Activated CD8-positive, alpha-beta memory T cell treated with anti-CD3 and anti-CD28 coated beads, Interleukin-2, amount 50 U/mL, for 1 hour (primary cell): ENCODE results near the gene CD164L2.
"Not testable (repeated sequence)": the region's sequence is repeated elsewhere in the genome, so short reads cannot be mapped to it uniquely, and the experiment has no call there.

Experiments used
- DNase-seq: peaks from one replicate; pipeline ENCODE4 v3.0.0-alpha.2; 2020; ENCODE audit errors: extremely low read depth

The CD164L2 gene

DNA sequence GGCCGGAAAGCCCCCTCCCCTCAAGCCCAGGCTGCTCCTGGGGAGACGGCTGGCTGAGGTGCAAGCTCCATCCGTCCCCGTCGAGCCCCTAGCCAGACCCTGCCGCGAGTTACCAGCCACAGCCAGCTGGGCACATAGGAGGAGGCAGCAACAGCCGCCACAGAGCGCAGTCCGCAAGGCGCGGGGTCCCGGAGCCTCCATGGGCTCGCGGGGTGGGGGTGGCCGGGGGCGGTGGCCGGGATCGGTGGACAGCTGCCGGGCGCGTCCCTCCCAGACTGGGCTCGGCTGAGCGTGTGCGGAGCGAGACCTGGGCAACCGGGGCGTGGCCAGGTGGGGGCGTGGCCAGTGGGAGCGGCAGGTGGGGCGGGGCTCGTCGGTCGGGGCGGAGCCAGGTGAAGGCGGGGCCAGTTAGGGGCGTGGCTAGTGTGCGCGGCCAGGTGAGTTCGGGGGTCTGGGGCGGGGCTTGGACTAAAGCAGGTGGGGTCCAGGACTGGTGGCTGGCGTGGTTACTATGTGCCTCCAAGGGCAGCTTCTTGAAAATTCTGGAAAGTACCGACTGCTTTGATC lies at the start of gene CD164L2:
Gene CD164L2 (minus strand): TSS at position 295 of the 567 bp plus-strand sequence. CDS start 94 bp downstream, at position 201.
- no peak for DNase-seq

DNA sequence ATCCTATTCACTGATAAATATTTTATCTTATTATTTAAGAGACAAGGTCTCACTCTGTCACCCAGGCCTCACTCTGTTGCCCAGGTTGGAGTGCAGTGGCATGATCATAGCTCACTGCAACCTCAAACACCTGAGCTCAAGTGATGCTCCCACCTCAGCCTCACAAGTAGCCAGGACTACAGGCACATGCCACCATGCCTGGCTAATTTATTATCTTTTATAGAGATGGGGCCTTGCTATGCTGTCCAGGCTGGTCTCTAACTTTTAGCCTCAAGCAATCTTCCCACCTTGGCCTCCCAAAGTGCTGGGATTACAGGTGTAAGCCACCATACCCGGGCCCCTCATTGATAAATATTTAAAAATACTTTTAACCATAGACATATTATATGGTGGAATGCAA lies 49.6 kb upstream of the CD164L2 start:
- not testable (repeated sequence) for DNase-seq

DNA sequence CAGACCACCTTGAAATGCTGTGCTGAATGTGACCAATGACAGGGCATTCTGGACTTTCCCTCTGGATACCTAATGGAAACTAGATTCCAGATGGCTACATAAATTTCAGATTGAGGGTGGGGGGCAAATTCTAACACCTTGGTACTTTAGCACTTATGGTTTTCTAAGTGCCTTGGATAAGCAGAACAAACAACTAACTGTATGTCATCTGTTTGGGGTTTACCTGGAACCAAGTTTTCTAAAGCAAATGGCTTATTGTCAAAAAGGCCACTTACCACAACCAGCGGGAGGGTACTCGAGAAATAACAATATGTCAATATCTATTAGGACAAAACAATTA lies 48.4 kb upstream of the CD164L2 start:
- no peak for DNase-seq

DNA sequence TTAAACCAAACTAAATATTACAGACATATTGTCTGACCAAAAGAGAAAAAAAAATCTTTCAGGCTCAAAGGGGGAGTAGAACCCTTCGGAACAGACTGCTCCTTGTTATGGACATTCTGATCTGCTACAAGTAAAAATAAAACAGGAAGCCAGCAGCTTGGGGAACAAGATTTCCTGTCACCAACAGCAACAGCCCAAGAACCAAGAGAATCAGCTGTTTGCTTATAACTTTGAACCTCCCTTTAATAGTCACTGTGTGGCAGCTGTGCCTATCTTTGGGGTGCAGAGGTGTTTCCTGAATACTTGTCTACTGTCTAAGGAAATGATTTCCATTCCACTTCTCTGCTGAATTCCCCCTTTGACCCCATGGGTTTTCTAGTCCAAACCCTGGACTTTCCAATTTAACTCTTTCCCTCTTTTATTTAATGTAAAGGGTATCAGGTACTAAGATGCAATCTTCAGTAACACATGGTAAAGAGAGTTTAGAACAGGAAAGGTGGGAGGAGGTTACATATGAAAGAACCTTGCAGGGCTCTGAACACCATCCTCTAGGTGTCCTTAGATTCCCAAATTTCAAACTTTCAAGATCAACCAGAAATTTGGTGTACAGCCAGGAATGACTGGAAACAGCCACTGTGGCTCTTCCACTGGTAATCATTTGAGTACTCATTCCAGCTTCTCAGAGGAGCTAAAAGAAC lies 47.9 kb upstream of the CD164L2 start:
- DNase-seq = no peak

DNA sequence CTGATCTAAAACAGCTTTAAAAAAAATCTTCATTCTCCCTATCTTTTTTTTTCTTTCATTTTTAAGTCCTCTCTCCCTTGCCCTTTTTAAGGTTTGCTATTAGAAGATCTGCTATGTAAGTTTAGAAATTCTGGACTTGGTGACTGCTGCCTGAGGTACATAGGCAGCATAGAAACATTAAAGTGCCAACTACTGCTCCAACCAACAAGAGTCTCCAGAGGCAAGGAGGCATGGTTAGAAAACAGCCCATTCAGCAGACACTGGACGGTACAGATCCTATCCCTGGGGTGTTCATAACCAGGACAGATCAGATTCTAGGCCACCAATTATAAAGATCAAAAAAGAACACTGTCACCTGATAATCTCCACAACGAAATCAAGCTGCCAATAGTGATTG lies 45.9 kb upstream of the CD164L2 start:
- DNase-seq = no peak

DNA sequence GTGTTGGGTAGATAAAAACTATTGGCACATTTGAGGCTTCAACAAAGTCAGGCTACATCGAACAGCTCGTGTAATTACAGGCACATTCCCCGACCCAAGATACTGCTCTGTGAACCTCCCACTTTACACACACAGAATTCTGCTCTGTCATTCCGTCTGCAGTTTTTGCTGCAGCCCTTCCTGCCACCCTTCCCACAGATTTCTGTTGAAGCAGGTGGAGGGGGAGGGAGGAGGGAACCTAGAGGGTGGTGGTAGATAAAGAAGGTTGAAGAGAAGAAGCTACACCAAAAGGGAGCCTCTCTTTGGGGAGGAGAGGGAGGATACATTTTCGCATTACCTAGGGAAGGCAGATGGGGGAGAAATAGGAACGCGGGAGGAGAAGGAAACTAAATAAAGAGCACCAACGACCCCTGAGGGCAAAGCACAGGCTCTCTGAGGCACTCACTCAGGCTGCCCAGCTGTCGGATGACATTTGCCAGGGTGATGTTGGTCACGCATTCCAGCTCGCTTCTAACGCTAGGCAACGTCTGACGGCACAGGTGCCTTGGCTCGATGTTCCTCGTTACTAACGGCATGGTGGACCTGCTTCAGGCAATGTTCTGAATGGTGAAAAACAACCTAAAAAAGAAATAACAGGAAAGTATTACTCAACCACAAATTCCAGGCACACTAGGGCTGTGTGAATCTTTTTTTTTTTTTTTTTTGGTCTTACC lies 45.3 kb upstream of the CD164L2 start:
- no peak for DNase-seq

DNA sequence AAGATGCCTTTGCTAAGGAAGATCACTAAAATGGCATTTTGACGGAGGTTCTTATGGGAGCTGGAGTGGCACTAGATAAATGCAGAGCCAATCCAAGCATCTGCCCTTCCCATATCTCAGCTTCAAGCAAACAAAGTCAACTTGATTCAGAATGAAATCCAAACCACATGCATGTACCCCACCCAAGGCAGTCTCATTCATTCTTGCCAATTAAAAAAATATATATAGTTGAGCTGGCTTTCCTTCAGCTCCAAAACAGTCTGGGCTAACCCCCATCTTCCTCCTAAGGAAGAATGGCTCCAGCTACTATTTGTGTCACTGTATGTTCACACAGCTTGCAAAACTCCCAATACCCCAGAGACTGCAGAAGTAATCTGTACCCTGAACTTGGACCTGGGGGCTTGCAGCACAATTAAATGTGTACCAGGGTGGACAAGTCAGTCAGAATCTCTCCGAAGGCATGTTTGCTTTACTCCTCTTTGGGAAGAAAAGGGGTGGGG lies 44.7 kb upstream of the CD164L2 start:
- no peak for DNase-seq

DNA sequence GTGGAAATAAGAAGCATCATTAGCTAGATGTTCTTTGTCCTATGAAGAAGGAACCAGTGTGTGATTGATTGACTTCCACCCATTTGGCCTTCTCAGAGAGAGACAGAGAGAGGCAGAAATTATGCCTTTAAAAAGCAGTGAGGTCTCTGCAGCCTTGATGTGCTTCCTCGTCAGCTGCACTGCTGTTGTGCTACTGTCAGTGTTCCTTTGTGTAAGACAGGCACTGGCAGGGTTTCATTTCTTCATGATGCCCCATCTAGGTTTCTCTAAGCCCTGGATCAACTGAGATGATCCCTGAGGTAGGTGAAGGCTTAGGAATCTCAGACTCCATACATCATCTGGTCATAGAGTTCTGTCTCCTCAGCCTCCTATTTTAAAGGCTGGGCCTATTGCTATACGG lies 44.2 kb upstream of the CD164L2 start:
- no peak for DNase-seq

DNA sequence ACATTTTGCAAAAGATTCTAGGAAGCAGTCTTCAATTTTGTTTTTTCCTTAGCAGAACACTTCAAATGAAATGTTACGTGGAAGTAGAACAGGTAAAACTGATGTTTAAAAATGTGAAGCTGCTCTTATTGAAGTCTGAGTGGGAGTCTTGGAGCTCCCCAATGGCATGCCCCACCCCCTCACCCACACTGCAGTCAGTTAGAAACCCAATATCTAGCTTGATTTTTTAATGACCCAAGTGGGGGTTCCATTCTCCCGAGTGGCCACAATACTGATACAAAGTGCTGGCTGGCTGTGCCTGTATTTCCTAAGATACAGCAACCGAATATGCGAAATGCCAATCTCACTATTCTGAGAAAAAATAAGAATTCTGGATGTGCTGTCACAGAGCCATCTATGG lies 40.6 kb upstream of the CD164L2 start:
- no peak for DNase-seq

DNA sequence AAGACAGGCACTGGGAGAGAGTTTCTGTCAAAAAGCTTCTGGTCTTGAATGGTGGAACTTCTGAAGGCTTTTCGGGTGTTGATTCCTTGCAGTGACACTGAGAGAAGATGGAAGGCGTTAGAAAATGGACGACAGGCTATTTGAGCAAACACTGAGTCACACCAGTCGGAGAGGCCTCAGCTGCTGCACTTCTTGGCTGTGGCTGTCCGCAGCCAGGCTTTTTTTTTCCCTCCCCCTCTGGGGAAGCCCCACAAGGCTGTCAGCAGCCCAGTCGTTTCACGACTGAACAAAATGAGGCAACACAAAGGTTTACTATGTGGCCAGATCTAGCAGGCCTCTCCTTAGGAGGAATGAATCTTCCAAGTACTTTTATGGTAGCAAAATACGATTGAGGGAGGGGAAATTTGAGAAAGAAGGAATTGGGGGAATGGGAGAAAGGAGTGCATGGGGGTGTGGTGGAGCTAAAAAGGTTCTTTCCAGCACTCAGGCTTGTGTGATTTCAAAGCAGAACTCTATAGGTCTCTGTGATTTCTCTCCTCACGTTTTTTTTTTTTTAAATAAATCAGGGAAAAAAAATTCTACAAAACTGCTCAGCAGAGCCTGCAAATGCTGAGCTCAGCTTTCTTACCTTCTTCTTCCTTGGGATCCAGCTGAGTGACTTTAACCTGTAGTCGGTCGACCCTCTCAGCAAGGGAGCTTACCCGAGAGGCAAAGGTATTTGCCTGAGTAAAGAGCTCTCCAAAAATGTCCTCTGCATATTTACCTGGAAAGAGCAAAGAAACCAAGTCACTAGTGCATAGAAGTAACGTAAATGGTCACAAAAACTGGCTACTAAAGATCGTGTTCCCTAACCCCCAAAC lies 35.4 kb upstream of the CD164L2 start:
- no peak for DNase-seq

DNA sequence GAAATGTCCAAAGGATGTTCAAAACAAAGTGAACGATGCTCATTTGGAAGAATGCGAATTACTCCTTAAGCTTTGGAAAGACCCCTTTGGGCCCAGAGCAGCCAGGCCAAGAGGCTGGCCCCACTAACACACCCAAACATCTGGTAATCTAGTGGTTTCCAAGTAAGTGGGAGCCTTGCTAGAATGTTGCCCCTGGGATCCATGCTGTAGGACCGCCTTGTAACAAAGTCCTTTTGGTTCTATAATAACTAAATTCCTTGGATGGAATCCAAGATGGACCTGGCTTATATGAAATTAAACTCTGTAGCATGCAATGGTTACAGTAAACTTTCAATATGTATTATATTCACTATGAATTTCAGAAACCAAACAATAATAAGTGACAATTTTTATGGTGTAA lies 34.6 kb upstream of the CD164L2 start:
- DNase-seq = no peak

DNA sequence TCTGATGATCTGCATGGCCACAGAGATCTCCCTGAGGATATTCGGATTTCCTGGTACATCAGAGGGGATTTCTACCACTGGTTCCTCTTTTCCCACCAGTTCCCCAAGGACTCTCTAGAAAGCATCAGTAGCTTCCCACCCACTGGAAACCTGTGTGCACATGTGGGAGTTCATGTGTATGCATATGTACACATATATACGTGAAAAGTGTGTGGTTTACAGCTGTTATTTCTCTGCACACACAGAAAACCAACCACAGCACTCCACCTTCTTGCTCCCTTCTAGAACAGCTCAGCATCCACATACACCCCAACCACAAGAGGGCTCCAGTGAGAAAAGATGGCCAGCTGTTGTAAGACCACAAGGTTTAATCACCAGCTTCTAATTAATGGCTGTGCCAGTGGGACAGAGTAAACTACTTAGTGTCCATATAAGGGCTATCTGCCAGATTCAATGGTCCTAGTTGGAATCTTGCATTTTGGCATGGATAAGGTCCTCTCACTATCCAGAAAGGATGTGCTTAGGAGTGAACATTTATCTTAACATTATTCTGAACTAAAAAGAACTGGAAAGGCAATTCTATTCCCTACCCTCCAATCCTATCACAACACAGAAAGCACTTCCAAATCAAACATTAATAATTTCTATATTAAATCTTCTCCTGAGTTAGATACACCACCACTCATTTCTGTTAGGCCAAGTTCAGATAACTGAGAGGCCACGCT lies 33.4 kb upstream of the CD164L2 start:
- DNase-seq = no peak

DNA sequence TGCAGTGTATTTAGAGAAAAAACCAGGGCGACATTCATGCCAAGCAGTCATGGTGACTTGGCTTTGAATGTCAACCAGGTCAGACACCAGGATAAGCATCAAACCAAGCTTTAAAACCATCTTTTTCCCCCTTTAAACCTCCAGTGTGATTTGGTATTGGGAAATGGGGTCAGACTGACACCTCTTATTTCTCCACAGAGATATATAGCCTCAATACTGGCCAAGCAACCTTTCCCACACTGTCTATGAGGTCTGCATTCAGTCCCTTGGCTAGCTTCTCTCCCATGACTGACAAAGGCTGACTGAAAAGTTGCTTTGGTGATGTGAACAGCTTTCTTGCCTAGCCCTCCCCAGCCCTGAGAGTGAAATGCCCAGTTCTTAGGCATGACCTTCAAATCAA lies 31.0 kb upstream of the CD164L2 start:
- no peak for DNase-seq

DNA sequence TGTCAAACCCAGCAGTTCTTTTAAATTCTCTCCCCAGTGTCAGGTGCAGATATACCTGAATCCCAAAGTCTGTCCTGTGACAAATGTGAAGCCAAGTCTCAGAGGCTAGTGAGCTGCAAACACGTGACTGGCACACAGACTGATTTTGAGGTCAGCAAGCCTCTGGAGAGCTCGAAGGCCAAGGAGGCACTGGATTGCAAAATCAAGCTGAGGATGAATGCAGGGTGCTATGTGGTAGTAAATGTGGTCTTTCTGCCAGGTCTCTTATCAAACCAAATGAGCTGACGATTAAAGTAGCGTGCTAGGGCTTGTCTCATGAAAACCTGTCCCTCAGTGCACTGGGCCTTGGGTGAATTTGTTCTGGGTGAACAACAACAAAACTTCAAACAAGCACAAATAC lies 29.9 kb upstream of the CD164L2 start:
- no peak for DNase-seq

DNA sequence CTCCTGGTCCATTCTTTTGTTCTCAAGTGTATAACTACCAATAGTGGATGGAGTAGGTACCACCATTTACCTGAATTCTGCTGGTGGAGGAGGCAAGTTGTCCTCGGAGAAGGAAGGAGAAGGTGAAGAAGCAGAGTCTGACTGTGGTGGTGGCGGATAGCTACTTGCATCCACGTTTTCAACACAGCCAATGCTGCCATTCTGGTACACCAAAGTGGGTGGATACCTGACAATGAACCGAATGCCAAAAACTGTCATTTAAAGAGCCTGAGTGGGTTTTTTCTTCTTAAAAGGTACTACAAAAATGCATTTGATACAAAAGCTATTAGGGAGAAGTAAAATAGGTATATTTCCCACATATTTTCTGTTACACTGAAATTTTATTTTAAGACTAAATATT lies 29.4 kb upstream of the CD164L2 start:
- no peak for DNase-seq

DNA sequence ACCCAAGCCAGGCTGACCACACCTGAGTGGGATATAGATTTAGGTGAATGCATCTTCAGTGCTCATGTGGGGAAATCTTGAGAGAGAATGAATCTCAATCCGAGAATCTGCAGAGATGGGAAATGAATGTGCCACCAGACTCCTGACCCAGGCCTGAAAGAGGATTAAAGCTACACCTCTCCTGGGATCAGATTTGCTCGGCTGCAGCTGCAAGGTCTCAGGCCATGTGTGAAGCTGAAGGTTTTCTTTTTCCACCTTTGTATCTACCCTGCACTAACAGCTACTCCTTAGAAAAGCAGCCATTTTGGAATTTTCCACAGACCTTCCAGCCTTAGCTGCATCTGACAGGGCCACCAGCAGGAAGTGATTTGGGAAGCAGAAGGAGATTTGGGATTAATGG lies 27.6 kb upstream of the CD164L2 start:
- no peak for DNase-seq

DNA sequence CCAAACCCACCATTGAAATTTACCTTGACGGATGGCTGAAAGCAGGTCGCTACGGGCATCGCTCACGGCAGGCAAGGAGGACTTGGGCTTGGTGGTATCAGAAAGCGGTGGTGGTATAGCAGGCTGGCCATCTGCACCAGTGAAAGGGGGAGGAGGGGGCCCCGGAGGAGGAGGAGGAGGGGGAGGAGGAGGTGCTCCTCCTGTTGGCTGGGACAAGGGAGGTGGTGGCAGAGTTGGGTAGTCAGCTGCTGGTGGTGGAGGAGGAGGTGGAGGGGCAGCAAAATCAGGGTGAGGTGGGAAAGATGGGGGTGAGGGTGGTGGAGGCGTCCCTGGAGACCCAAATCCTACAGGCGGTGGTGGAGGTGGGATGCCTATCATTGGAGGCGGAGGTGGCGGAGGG lies 26.5 kb upstream of the CD164L2 start:
- DNase-seq = no peak

DNA sequence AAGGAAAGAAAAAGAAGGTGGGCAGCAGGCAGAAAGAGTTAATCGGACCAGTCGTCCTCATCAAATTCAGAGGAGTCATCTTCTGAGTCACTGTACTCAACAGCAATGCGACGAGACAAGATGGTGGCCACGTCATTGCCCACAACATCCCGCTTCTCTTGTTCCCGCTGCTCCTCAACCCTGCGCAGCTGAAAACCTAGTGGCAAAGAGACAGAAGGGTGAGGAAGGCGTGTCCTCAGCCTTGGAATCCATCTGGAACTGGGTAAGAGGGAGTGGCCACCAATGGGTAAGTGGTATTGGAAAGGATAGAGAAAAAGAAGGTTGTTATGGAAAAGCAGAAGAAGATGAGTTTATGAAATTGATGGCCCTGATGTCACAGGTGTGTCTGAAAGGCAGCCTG lies 25.0 kb upstream of the CD164L2 start:
- no peak for DNase-seq

DNA sequence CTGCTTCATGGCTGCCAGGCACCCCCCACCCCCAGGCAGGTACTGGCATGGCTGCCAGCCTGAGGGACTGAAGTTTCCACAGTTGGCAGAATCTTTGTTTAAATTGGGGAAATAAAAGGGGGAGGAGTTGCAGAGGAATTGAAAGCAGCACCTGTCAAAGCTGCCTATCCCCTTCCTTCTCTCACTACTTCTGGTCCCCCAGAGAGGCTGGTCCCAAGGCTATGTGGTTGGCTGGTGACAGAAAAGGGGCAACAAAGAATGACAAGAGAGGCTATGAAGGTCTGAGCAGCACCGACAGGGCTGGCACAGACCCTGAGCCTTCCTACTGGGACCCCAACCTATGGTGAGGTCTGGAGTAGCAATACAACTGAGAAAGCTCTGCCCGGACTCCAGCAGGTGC lies 23.7 kb upstream of the CD164L2 start:
- not testable (repeated sequence) for DNase-seq

DNA sequence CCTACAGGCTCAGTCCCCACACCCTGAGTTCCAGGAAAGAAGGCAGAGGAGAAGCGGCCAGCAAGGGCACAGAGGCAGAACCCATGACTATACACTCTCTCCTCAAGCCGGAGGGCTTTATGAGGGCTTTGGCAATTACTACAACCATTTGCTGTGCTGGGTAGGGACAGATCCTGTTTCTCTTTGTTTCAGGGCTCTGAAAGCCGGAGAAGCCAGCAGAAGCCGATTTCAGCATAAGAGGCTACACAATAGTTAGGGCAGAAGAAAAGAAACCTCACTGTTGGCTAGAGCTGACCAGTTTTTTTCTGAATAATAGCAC lies 23.2 kb upstream of the CD164L2 start:
- DNase-seq = no peak

DNA sequence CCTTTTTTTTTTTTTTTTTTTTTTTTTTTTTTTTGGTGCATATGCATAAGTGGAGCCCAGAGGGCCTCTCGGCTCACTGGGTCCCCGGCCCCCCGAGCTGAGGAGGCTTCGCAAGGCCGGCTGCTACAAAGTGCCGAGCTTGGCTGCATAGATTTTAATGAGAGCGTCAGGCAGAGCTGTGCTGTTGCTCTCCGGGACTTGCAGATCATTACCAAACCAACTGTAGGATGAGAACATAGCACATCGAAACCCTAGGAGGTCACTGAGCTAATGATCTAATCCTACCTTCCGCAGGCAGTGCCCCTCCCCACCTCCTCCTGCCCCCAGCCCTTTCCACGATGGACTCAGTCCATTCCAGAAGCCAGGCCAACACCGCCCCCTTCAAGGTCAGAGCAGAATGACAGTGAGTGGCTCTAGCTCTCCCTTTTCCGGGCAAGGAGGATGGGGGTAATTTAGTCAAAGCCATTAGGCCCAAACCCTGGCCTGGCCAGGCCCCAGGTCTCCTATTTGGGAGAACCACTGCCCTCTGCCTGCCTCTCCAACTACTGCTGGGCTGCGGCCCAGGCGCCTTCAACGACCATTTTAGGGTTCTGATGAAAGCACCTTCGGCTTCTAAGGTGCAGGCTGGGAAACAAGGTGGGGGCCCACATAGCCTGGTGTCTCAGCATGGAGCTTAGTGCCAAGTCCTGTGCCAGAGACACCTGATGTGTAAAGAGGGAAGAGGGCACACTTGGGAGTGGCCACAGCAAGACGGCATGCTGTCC lies 22.6 kb upstream of the CD164L2 start:
- not testable (repeated sequence) for DNase-seq
